GM19240 (cell line): ENCODE data around the gene VWA7.
"Not testable (repeated sequence)": the region's sequence is repeated elsewhere in the genome, so short reads cannot be mapped to it uniquely, and the experiment has no call there.

ENCODE experiments used
- DNase-seq: peaks from one replicate; pipeline ENCODE4 v3.0.0; 2011; ENCODE audit warnings: low spot score; ENCODE audit not compliant: insufficient read length

VWA7 gene

GRCh38 chr6:31776989-31777666, at the start of gene VWA7:
TSS of gene VWA7 (minus strand) at chr6:31777328. CDS start at chr6:31776779, 549 bp downstream.
- peak; percentile 72 for DNase-seq

- no peak for DNase-seq
Observed at GRCh38 chr6:31826793-31827285, 49.7 kb upstream of the VWA7 start.

GRCh38 chr6:31825553-31825952, 48.4 kb upstream of the VWA7 start:
- no peak for DNase-seq

GRCh38 chr6:31823592-31824196, 46.6 kb upstream of the VWA7 start:
- not testable (repeated sequence) for DNase-seq

GRCh38 chr6:31822036-31822821, 45.1 kb upstream of the VWA7 start:
- no peak for DNase-seq

GRCh38 chr6:31821301-31822035, 44.3 kb upstream of the VWA7 start:
- DNase-seq: no peak

- DNase-seq: not testable (repeated sequence)
Observed at GRCh38 chr6:31820399-31820798, 43.3 kb upstream of the VWA7 start.

- DNase-seq: no peak
Observed at GRCh38 chr6:31819871-31820299, 42.8 kb upstream of the VWA7 start.

GRCh38 chr6:31817929-31818511, 40.9 kb upstream of the VWA7 start:
- not testable (repeated sequence) for DNase-seq

GRCh38 chr6:31817133-31817928, 40.2 kb upstream of the VWA7 start:
- not testable (repeated sequence) for DNase-seq

- DNase-seq: no peak
Observed at GRCh38 chr6:31815025-31815838, 38.1 kb upstream of the VWA7 start, which contains the start of the genes HSPA1A and HSPA1L. TSS of gene HSPA1A (plus strand) at chr6:31815543. CDS start at chr6:31815757, 214 bp downstream. TSS of gene HSPA1L (minus strand) at chr6:31815283. CDS start at chr6:31811972, 3,311 bp downstream.

GRCh38 chr6:31814677-31815024, 37.5 kb upstream of the VWA7 start:
- DNase-seq: no peak

- no peak for DNase-seq
Observed at GRCh38 chr6:31813465-31813849, 36.3 kb upstream of the VWA7 start.

- DNase-seq: no peak
Observed at GRCh38 chr6:31811645-31812044, 34.5 kb upstream of the VWA7 start.

GRCh38 chr6:31808599-31808998, 31.5 kb upstream of the VWA7 start:
- DNase-seq: not testable (repeated sequence)

GRCh38 chr6:31806470-31807272, 29.5 kb upstream of the VWA7 start, which contains the start of gene LSM2:
TSS of gene LSM2 (minus strand) at chr6:31806966. CDS start at chr6:31806757, 209 bp downstream.
- DNase-seq: peak; percentile 97

GRCh38 chr6:31805939-31806469, 28.9 kb upstream of the VWA7 start:
- no peak for DNase-seq
